Mesendoderm (in vitro differentiated cells): ENCODE results near the gene MPV17L.
"Not testable (repeated sequence)": the region's sequence is repeated elsewhere in the genome, so short reads cannot be mapped to it uniquely, and the experiment has no call there.

ENCODE experiments used
- DNase-seq: peaks from one replicate; pipeline ENCODE4 v3.0.0; 2013
- H2AK5ac ChIP-seq: 2 replicates; pipeline ENCODE4 v1.6.1; 2013; ENCODE audit warnings: low read length, inconsistent platforms
- H2BK120ac ChIP-seq: 2 replicates; pipeline ENCODE4 v1.6.1; 2013; ENCODE audit warnings: low read depth, mild to moderate bottlenecking, low read length, moderate library complexity, mixed read lengths
- H2BK15ac ChIP-seq: replicated peaks from 2 replicates; pipeline ENCODE4 v1.6.1; 2013; ENCODE audit warnings: low read depth, mild to moderate bottlenecking, moderate library complexity
- H2BK5ac ChIP-seq: 2 replicates; pipeline ENCODE4 v1.6.1; 2013; ENCODE audit warnings: low read length, inconsistent platforms
- H3K18ac ChIP-seq: 2 replicates; pipeline ENCODE4 v1.6.1; 2013; ENCODE audit warnings: mild to moderate bottlenecking, low read length, mixed read lengths
- H3K23ac ChIP-seq: one replicate; pipeline ENCODE4 v1.6.1; 2013; ENCODE audit warnings: low read length
- H3K27ac ChIP-seq: 2 replicates; pipeline ENCODE4 v1.5.1; 2013; ENCODE audit warnings: low read depth, mild to moderate bottlenecking, inconsistent platforms, low read length, moderate library complexity
- H3K27me3 ChIP-seq: 2 replicates; pipeline ENCODE4 v1.6.1; 2013; ENCODE audit warnings: low read length, control low read depth, mild to moderate bottlenecking, inconsistent platforms; ENCODE audit not compliant: insufficient read depth, poor library complexity
- H3K36me3 ChIP-seq: 2 replicates; pipeline ENCODE4 v1.6.1; 2013; ENCODE audit warnings: low read length, inconsistent platforms; ENCODE audit not compliant: control insufficient read depth, insufficient read depth
- H3K4ac ChIP-seq: one replicate; pipeline ENCODE4 v1.6.1; 2013; ENCODE audit warnings: low read depth, mild to moderate bottlenecking, low read length, moderate library complexity
- H3K4me1 ChIP-seq: 2 replicates; pipeline ENCODE4 v1.6.1; 2013; ENCODE audit warnings: low read depth, low read length, inconsistent platforms; ENCODE audit not compliant: control insufficient read depth
- H3K4me2 ChIP-seq: 2 replicates; pipeline ENCODE4 v1.6.1; 2013; ENCODE audit warnings: low read length
- H3K4me3 ChIP-seq: 2 replicates; pipeline ENCODE4 v1.5.1; 2013; ENCODE audit warnings: mild to moderate bottlenecking, low read length
- H3K56ac ChIP-seq: one replicate; pipeline ENCODE4 v1.6.1; 2013; ENCODE audit warnings: low read length
- H3K79me1 ChIP-seq: 2 replicates; pipeline ENCODE4 v1.6.1; 2013; ENCODE audit warnings: low read length, inconsistent platforms
- H3K79me2 ChIP-seq: 2 replicates; pipeline ENCODE4 v1.6.1; 2013; ENCODE audit warnings: mild to moderate bottlenecking, low read length; ENCODE audit not compliant: control insufficient read depth, insufficient read depth
- H3K9ac ChIP-seq: 2 replicates; pipeline ENCODE4 v1.6.1; 2013; ENCODE audit warnings: low read length, inconsistent platforms
- H4K5ac ChIP-seq: one replicate; pipeline ENCODE4 v1.6.1; 2013; ENCODE audit warnings: low read length
- H4K8ac ChIP-seq: one replicate; pipeline ENCODE4 v1.6.1; 2013; ENCODE audit warnings: low read depth, mild to moderate bottlenecking, control low read depth, low read length, moderate library complexity
- WGBS: extraction: QIAGEN DNeasy Blood & Tissue Kit; methylation state at CpG from one replicate; pipeline ENCODE4 v1.1.7; 2013; ENCODE audit warnings: low lambda C conversion rate, missing lambda C conversion rate; ENCODE audit not compliant: insufficient coverage; ENCODE audit errors: extremely low coverage; 5-methylcytosine and 5-hydroxymethylcytosine counted together

MPV17L gene

GRCh38 chr16:15415511-15415985 is 20.0 kb downstream of the MPV17L start:
- no peak overlapping the region for H2BK15ac ChIP-seq
- no CpG with 5 or more reads among the region's 3 CpGs for WGBS
- H3K27ac ChIP-seq: no peak overlapping the region
- no peaks in the 10 kb centered on the region for H3K79me2 ChIP-seq
- no peak overlapping the region for H4K8ac ChIP-seq
- no peak overlapping the region for H3K23ac ChIP-seq
- H3K4me3 ChIP-seq: no peak overlapping the region
- H3K27me3 ChIP-seq: no peaks in the 10 kb centered on the region
- H3K4me1 ChIP-seq: no peaks in the 10 kb centered on the region
- H3K4me2 ChIP-seq: no peak overlapping the region
- H4K5ac ChIP-seq: no peak overlapping the region
- H2BK5ac ChIP-seq: no peak overlapping the region
- no peak overlapping the region for H3K4ac ChIP-seq
- H3K56ac ChIP-seq: no peak overlapping the region
- no peak overlapping the region for H3K9ac ChIP-seq
- H3K36me3 ChIP-seq: no peaks in the 10 kb centered on the region
- DNase-seq: no peak
- H3K18ac ChIP-seq: no peak overlapping the region
- no peak overlapping the region for H2AK5ac ChIP-seq
- no peaks in the 10 kb centered on the region for H3K79me1 ChIP-seq
- no peak overlapping the region for H2BK120ac ChIP-seq

- Histone ChIP-seq H3K4me1 (no peaks in the 10 kb centered on the region), H2AK5ac (no peak overlapping the region), H3K9ac (no peak overlapping the region), H3K27ac (no peak overlapping the region), H3K56ac (no peak overlapping the region), H2BK5ac (no peak overlapping the region), H3K79me1 (no peaks in the 10 kb centered on the region), H3K18ac (no peak overlapping the region), H2BK120ac (no peak overlapping the region), H3K4me2 (no peak overlapping the region), H3K4me3 (no peak overlapping the region), H3K27me3 (no peaks in the 10 kb centered on the region), H3K79me2 (no peaks in the 10 kb centered on the region), H3K4ac (no peak overlapping the region), H3K36me3 (no peaks in the 10 kb centered on the region), H2BK15ac (no peak overlapping the region), H4K8ac (no peak overlapping the region), H4K5ac (no peak overlapping the region), H3K23ac (no peak overlapping the region)
- no peak for DNase-seq
- no CpG with 5 or more reads among the region's 2 CpGs for WGBS
These were observed 21.6 kb downstream of the MPV17L start for GRCh38 chr16:15417197-15417596.

DNA sequence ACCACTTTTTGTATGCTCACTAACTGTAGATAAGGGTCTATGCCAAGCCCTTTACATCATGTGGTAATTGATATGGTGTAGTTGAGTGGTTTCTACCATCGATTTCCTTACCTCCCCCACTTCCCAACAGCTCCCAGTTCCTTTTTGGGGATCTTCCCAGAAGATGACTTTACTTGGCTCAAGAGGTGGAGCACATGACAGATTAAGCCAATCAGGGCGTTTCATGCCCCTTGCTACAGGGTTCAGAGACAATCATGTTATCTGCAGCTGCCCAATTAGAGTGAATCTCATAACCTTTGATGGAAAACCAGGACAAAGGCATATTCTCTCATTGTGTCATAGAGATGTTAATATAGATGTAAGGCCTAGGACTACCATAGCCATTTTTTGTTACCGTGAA is 22.7 kb downstream of the MPV17L start:
- Histone ChIP-seq H3K4ac (no peak overlapping the region), H3K4me3 (no peak overlapping the region), H3K27ac (no peak overlapping the region), H3K23ac (no peak overlapping the region), H4K5ac (no peak overlapping the region), H2BK120ac (no peak overlapping the region), H3K27me3 (no peaks in the 10 kb centered on the region), H3K79me2 (no peaks in the 10 kb centered on the region), H3K18ac (no peak overlapping the region), H4K8ac (no peak overlapping the region), H3K9ac (no peak overlapping the region), H3K36me3 (no peaks in the 10 kb centered on the region), H3K56ac (no peak overlapping the region), H3K4me2 (no peak overlapping the region), H3K4me1 (no peaks in the 10 kb centered on the region), H2BK15ac (no peak overlapping the region), H3K79me1 (no peaks in the 10 kb centered on the region), H2AK5ac (no peak overlapping the region), H2BK5ac (no peak overlapping the region)
- no CpG with 5 or more reads among the region's 3 CpGs for WGBS
- DNase-seq: no peak

DNA sequence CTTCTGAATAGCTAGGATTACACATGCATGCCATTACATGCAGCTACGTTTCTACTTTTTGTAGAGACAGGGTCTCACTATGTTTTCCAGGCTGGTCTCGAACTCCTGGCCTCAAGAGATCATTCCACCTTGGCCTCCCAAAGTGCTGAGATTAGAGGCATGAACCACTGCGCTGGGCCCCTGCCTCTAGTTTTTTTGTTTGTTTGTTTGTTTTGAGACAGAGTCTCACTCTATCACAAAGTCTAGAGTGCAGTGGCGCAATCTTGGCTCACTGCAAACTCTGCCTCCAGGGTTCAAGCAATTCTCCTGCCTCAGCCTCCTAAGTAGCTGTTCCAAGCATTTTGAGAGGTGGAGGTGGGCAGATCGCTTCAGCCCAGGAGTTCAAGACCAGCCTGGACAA is 26.1 kb downstream of the MPV17L start:
- H3K27me3 ChIP-seq, H3K4ac ChIP-seq, H4K5ac ChIP-seq, H3K23ac ChIP-seq, H2BK120ac ChIP-seq, H2AK5ac ChIP-seq, DNase-seq, H3K18ac ChIP-seq, H3K4me3 ChIP-seq, H3K4me1 ChIP-seq, H3K56ac ChIP-seq, H3K36me3 ChIP-seq, H3K79me2 ChIP-seq, H3K27ac ChIP-seq, H3K4me2 ChIP-seq, H4K8ac ChIP-seq, H3K9ac ChIP-seq, H3K79me1 ChIP-seq, H2BK15ac ChIP-seq, H2BK5ac ChIP-seq: not testable (repeated sequence)
- no CpG with 5 or more reads among the region's 5 CpGs for WGBS

- H3K23ac ChIP-seq: no peak overlapping the region
- no peak overlapping the region for H3K4me2 ChIP-seq
- H3K4ac ChIP-seq: no peak overlapping the region
- no peak overlapping the region for H2BK5ac ChIP-seq
- H3K36me3 ChIP-seq: no peaks in the 10 kb centered on the region
- H2BK15ac ChIP-seq: no peak overlapping the region
- no peak overlapping the region for H3K56ac ChIP-seq
- no peaks in the 10 kb centered on the region for H3K27me3 ChIP-seq
- no peak overlapping the region for H4K8ac ChIP-seq
- H3K79me1 ChIP-seq: no peaks in the 10 kb centered on the region
- H3K4me3 ChIP-seq: no peak overlapping the region
- no peak overlapping the region for H2AK5ac ChIP-seq
- H3K79me2 ChIP-seq: no peaks in the 10 kb centered on the region
- H3K27ac ChIP-seq: no peak overlapping the region
- no peaks in the 10 kb centered on the region for H3K4me1 ChIP-seq
- no peak overlapping the region for H3K9ac ChIP-seq
- no peak overlapping the region for H4K5ac ChIP-seq
- no peak overlapping the region for H2BK120ac ChIP-seq
- no CpG with 5 or more reads among the region's 8 CpGs for WGBS
- H3K18ac ChIP-seq: no peak overlapping the region
- DNase-seq: no peak
These were observed 26.7 kb downstream of the MPV17L start for GRCh38 chr16:15422222-15422621.

DNA sequence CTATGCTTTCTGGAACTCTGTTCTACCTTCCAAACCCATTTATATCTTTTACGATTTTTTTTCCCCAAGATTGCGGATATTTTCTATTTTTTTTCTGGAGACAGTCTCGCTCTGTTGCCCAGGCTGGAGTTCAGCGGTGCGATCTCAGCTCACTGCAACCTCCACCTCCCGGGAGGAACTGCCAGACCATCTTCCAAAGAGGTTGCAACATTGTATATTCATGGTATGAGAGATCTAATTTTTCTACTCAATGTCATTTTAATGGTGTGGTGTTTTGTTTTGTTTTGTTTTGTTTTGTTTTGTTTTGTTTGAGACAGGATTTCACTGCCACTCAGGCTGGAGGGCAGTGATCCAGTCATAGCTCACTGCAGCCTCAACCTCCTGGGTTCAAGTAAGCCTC is 30.3 kb downstream of the MPV17L start:
- Histone ChIP-seq H3K27me3 (no peaks in the 10 kb centered on the region), H4K8ac (no peak overlapping the region), H2BK15ac (no peak overlapping the region), H3K27ac (no peak overlapping the region), H3K79me1 (no peaks in the 10 kb centered on the region), H2BK5ac (no peak overlapping the region), H3K23ac (no peak overlapping the region), H2BK120ac (no peak overlapping the region), H3K9ac (no peak overlapping the region), H3K36me3 (no peaks in the 10 kb centered on the region), H4K5ac (no peak overlapping the region), H3K79me2 (no peaks in the 10 kb centered on the region), H3K18ac (no peak overlapping the region), H3K4me2 (no peak overlapping the region), H3K4me1 (no peaks in the 10 kb centered on the region), H2AK5ac (no peak overlapping the region), H3K56ac (no peak overlapping the region), H3K4me3 (no peak overlapping the region), H3K4ac (no peak overlapping the region)
- no CpG with 5 or more reads among the region's 6 CpGs for WGBS
- no peak for DNase-seq
